WTC11 (cell line): Measurements from ENCODE around the gene ASPHD1. TPM values are rescaled to one million over a fixed set of nuclear protein-coding genes. Genes with fewer than 3 reads are reported as not detected.

Experiments
- ATAC-seq: fragments of 200-7000 bp; cut with Tn5 transposase; 2 replicates; pipeline ENCODE4 v1.10.0; 2021; ENCODE audit warnings: mild to moderate bottlenecking, moderate library complexity
- CTCF ChIA-PET: fragments of 300-600 bp; sonication (Branson Sonifier 250); formaldehyde crosslinking; loops from one replicate; lab custom pipeline; 2021; ENCODE audit warnings: antibody characterized with exemption; lab: Charles Lee
- POLR2A ChIA-PET: fragments of 350-600 bp; sonication (Branson Sonifier 250); formaldehyde crosslinking; loops from one replicate; lab custom pipeline; 2021; ENCODE audit warnings: antibody characterized with exemption; lab: Charles Lee
- DNase-seq: peaks from one replicate; pipeline ENCODE4 v3.0.0; 2021; ENCODE audit warnings: low spot score
- H3K27ac Mint-ChIP-seq: 2 replicates; pipeline ENCODE4 v1.8.0; 2021; ENCODE audit warnings: mixed read lengths
- H3K27me3 Mint-ChIP-seq: 2 replicates; pipeline ENCODE4 v1.8.0; 2021; ENCODE audit warnings: low read depth, mild to moderate bottlenecking, moderate library complexity, mixed read lengths
- H3K36me3 Mint-ChIP-seq: 2 replicates; pipeline ENCODE4 v1.8.0; 2021; ENCODE audit warnings: mixed read lengths
- H3K4me1 Mint-ChIP-seq: 2 replicates; pipeline ENCODE4 v1.8.0; 2022; ENCODE audit warnings: mixed read lengths
- H3K4me3 Mint-ChIP-seq: 2 replicates; pipeline ENCODE4 v1.8.0; 2021; ENCODE audit warnings: mild to moderate bottlenecking, moderate library complexity, mixed read lengths
- H3K9me3 Mint-ChIP-seq: 2 replicates; pipeline ENCODE4 v1.8.0; 2021; ENCODE audit warnings: mixed read lengths
- ATF2 ChIP-seq: sonication (generic); formaldehyde crosslinking; IDR thresholded peaks from 2 replicates; pipeline ENCODE4 v1.8.1; 2022; ENCODE audit warnings: low read depth, missing genetic modification reagents, borderline replicate concordance
- CBFB ChIP-seq: sonication (generic); formaldehyde crosslinking; IDR thresholded peaks from 2 replicates; pipeline ENCODE4 v1.8.1; 2022; ENCODE audit warnings: mild to moderate bottlenecking, low read depth, missing genetic modification reagents
- ESRRA ChIP-seq: sonication (generic); formaldehyde crosslinking; IDR thresholded peaks from 2 replicates; pipeline ENCODE4 v1.8.1; 2022; ENCODE audit warnings: mild to moderate bottlenecking, missing genetic modification reagents, borderline replicate concordance
- FOXP4 ChIP-seq: sonication (generic); formaldehyde crosslinking; IDR thresholded peaks from 2 replicates; pipeline ENCODE4 v1.8.0; 2022; ENCODE audit warnings: mild to moderate bottlenecking, missing genetic modification reagents
- MLX ChIP-seq: sonication (generic); formaldehyde crosslinking; IDR thresholded peaks from 2 replicates; pipeline ENCODE4 v1.8.1; 2023; ENCODE audit warnings: mild to moderate bottlenecking, missing genetic modification reagents, moderate library complexity
- MYBL2 ChIP-seq: sonication (generic); formaldehyde crosslinking; IDR thresholded peaks from 2 replicates; pipeline ENCODE4 v1.8.1; 2023; ENCODE audit warnings: mild to moderate bottlenecking, moderate library complexity, missing genetic modification reagents
- PRRX2 ChIP-seq: fragments of 250-450 bp; sonication (Bioruptor Pico); IDR thresholded peaks from 2 replicates; pipeline ENCODE4 v1.8.0; 2021; ENCODE audit warnings: mild to moderate bottlenecking
- SMAD3 ChIP-seq: sonication (generic); formaldehyde crosslinking; IDR thresholded peaks from 2 replicates; pipeline ENCODE4 v1.8.0; 2022; ENCODE audit warnings: missing genetic modification reagents, mild to moderate bottlenecking, borderline replicate concordance
- SMAD4 ChIP-seq: sonication (generic); formaldehyde crosslinking; IDR thresholded peaks from 2 replicates; pipeline ENCODE4 v1.8.0; 2022; ENCODE audit warnings: mild to moderate bottlenecking, missing genetic modification reagents
- SOX15 ChIP-seq: fragments of 250-450 bp; sonication (Bioruptor Pico); IDR thresholded peaks from 2 replicates; pipeline ENCODE4 v1.9.0; 2021; ENCODE audit warnings: mild to moderate bottlenecking
- SP1 ChIP-seq: sonication (generic); formaldehyde crosslinking; conservative IDR thresholded peaks from 2 replicates; pipeline ENCODE4 v1.8.1; 2022; ENCODE audit warnings: missing genetic modification reagents
- USF2 ChIP-seq: sonication (generic); formaldehyde crosslinking; IDR thresholded peaks from 2 replicates; pipeline ENCODE4 v1.8.1; 2023; ENCODE audit warnings: mild to moderate bottlenecking, missing genetic modification reagents, moderate library complexity
- ZBTB21 ChIP-seq: sonication (generic); formaldehyde crosslinking; IDR thresholded peaks from 2 replicates; pipeline ENCODE4 v1.8.1; 2023; ENCODE audit warnings: mild to moderate bottlenecking, missing genetic modification reagents, borderline replicate concordance
- ZNF263 ChIP-seq: sonication (generic); formaldehyde crosslinking; IDR thresholded peaks from 2 replicates; pipeline ENCODE4 v1.8.1; 2022; ENCODE audit warnings: low read depth, mild to moderate bottlenecking, moderate library complexity, missing genetic modification reagents
- ZNF281 ChIP-seq: sonication (generic); formaldehyde crosslinking; IDR thresholded peaks from 2 replicates; pipeline ENCODE4 v1.8.0; 2023; ENCODE audit warnings: mild to moderate bottlenecking, missing genetic modification reagents
- ZNF317 ChIP-seq: sonication (generic); formaldehyde crosslinking; IDR thresholded peaks from 2 replicates; pipeline ENCODE4 v1.8.1; 2023; ENCODE audit warnings: low read depth, mild to moderate bottlenecking, moderate library complexity, missing genetic modification reagents, borderline replicate concordance
- ZNF396 ChIP-seq: fragments of 250-450 bp; sonication (Bioruptor Pico); IDR thresholded peaks from 2 replicates; pipeline ENCODE4 v1.8.0; 2021; ENCODE audit warnings: mild to moderate bottlenecking, moderate library complexity, borderline replicate concordance
- ZNF425 ChIP-seq: fragments of 250-450 bp; sonication (Bioruptor Pico); conservative IDR thresholded peaks from 2 replicates; pipeline ENCODE4 v1.9.0; 2021; ENCODE audit warnings: mild to moderate bottlenecking
- total RNA-seq: library from RNA; stranded (reverse); gene quantifications from 3 replicates; pipeline ENCODE4 v1.2.3, GENCODE V29; 2021

ASPHD1 gene
- total RNA-seq, 1 experiment from 2014 or later, result 26.9 TPM

GRCh38 chr16:29913514-29913913 lies 13.2 kb downstream of the ASPHD1 start (continued):
- TF ChIP-seq ZNF281 (CRISPR knock-in tag) (no peak), USF2 (CRISPR knock-in tag) (no peak), SMAD3 (CRISPR knock-in tag) (no peak), CBFB (CRISPR knock-in tag) (no peak), ZNF396 (CRISPR knock-in tag) (no peak), ATF2 (CRISPR knock-in tag) (no peak), MYBL2 (CRISPR knock-in tag) (no peak)
- TF ChIP-seq, all 79 proteins: peak for 0

- POLR2A ChIA-PET, result interaction anchor here (2.4 kb wide), 1 partner anchor 8 kb away, joined by 6 read pairs; no protein-coding TSS in a partner anchor
- no peak for DNase-seq
- H3K36me3 Mint-ChIP-seq, result peaks cover 7% of the 10 kb centered on the region
Observed at GRCh38 chr16:29915590-29916247, 15.4 kb downstream of the ASPHD1 start.

GRCh38 chr16:29916979-29917378 lies 16.7 kb downstream of the ASPHD1 start:
- ChIA-PET POLR2A (interaction anchor here (2.4 kb wide), 1 partner anchor 10 kb away, joined by 6 read pairs; no protein-coding TSS in a partner anchor), CTCF (interaction anchor here (0.6 to 1.9 kb wide), 4 partner anchors 18 to 317 kb away, joined by 3 to 10 read pairs (median 4); partner anchors contain the start of gene SEZ6L2)
- ATAC-seq (no peak), DNase-seq (no peak)
- Mint-ChIP-seq H3K27ac (no peak overlapping the region), H3K9me3 (no peaks in the 10 kb centered on the region), H3K27me3 (no peaks in the 10 kb centered on the region), H3K4me1 (peaks cover 4% of the 10 kb centered on the region), H3K36me3 (peaks cover 7% of the 10 kb centered on the region), H3K4me3 (no peak overlapping the region)
- TF ChIP-seq SP1, result no peak
- no peak for TF ChIP-seq ZNF317 (CRISPR knock-in tag)
- no peak for TF ChIP-seq SOX15 (CRISPR knock-in tag)
- no peak for TF ChIP-seq ZNF263 (CRISPR knock-in tag)
- no peak for TF ChIP-seq FOXP4 (CRISPR knock-in tag)
- no peak for TF ChIP-seq ZNF425 (CRISPR knock-in tag)
- TF ChIP-seq USF2 (CRISPR knock-in tag), result no peak

More at GRCh38 chr16:29915590-29916247, 15.4 kb downstream of the ASPHD1 start:
- Mint-ChIP-seq H3K9me3 (no peaks in the 10 kb centered on the region), H3K4me3 (no peak overlapping the region), H3K4me1 (peaks cover 5% of the 10 kb centered on the region), H3K27me3 (no peaks in the 10 kb centered on the region), H3K27ac (no peak overlapping the region)
- CTCF ChIA-PET, result interaction anchor here (0.7 to 2.1 kb wide), 4 partner anchors 10 to 85 kb away, joined by 3 to 5 read pairs (median 4); partner anchors contain the start of gene KCTD13
- ATAC-seq, result no peak
- TF ChIP-seq ZNF317 (CRISPR knock-in tag) (no peak), SMAD4 (CRISPR knock-in tag) (no peak), PRRX2 (CRISPR knock-in tag) (no peak), ZBTB21 (CRISPR knock-in tag) (no peak), ESRRA (no peak), CBFB (CRISPR knock-in tag) (no peak), MLX (CRISPR knock-in tag) (no peak)
